HCT116 (cell line): ENCODE measurements around the gene PITPNC1. TPM values are rescaled to one million over a fixed set of nuclear protein-coding genes. Genes with fewer than 3 reads are reported as not detected.

ENCODE experiments used
- ATAC-seq: fragments of 200-7000 bp; cut with Tn5 transposase; 2 replicates; pipeline ENCODE4 v1.9.1; 2020; ENCODE audit warnings: mild to moderate bottlenecking, moderate library complexity
- BruUV-seq: library from RNA; stranded (reverse); fragments of 400-500 nt; replicated peaks from 2 replicates; lab custom pipeline; 2021; lab: Mats Ljungman, UMichigan
- CTCF ChIA-PET: fragments of 300-600 bp; sonication (Branson Sonifier 250); formaldehyde crosslinking; loops from one replicate; lab custom pipeline; 2021; ENCODE audit warnings: antibody characterized with exemption; lab: Charles Lee
- POLR2A ChIA-PET: fragments of 300-600, 350-600 bp; sonication (Branson Sonifier 250); formaldehyde crosslinking; loops from one replicate; lab custom pipeline; 2021; ENCODE audit warnings: antibody characterized with exemption; lab: Charles Lee
- RAD21 ChIA-PET, 2 experiments: fragments of 300-600 bp; sonication (Branson Sonifier 250); formaldehyde crosslinking; loops; one replicate each; lab custom pipeline; 2023; ENCODE audit warnings: low total read pairs in 2 of 2; ENCODE audit not compliant: uncharacterized antibody in 2 of 2, unreplicated experiment in 2 of 2, low non-redundant PET in 1 of 2; lab: Charles Lee
- DNase-seq: peaks from one replicate; pipeline ENCODE4 v3.0.0-alpha.2; 2010; ENCODE audit warnings: low read depth, low spot score
- H2AFZ ChIP-seq: fragments of 200-600 bp; shearing (Covaris generic), sonication (generic); 2 replicates; pipeline ENCODE4 v1.6.1; 2017; ENCODE audit warnings: low read depth, mixed run types, mixed read lengths, antibody characterized with exemption, low read length; ENCODE audit not compliant: poor library complexity, severe bottlenecking
- H3K27ac ChIP-seq: 2 replicates; pipeline ENCODE4 v1.5.1; 2012; ENCODE audit warnings: low read depth, low read length
- H3K27me3 ChIP-seq: fragments of 200-600 bp; sonication (generic); 2 replicates; pipeline ENCODE4 v1.6.1; 2016; ENCODE audit warnings: mixed run types, low read length, mixed read lengths; ENCODE audit not compliant: insufficient read depth
- H3K36me3 ChIP-seq, 2 experiments: fragments of 200-500 bp in 1 of 2; fragments of 200-600 bp in 1 of 2; sonication (Bioruptor generic) in 1 of 2; sonication (generic) in 1 of 2; 2 replicates each; pipeline versions ENCODE4 v1.5.1 to v1.6.1; 2014 to 2016; ENCODE audit warnings: low read length in 2 of 2, inconsistent platforms in 1 of 2, mixed read lengths in 1 of 2, mixed run types in 1 of 2; ENCODE audit not compliant: insufficient read depth in 2 of 2, control insufficient read depth in 1 of 2
- H3K4me1 ChIP-seq, 2 experiments: fragments of 200-600 bp in 1 of 2; sonication (generic) in 1 of 2; 2 replicates each; pipeline versions ENCODE4 v1.5.1 to v1.6.1; 2012 to 2017; ENCODE audit warnings: low read length in 2 of 2, inconsistent platforms in 1 of 2, mild to moderate bottlenecking in 1 of 2, mixed read lengths in 1 of 2, mixed run types in 1 of 2, moderate library complexity in 1 of 2; ENCODE audit not compliant: insufficient read depth in 2 of 2, control insufficient read depth in 1 of 2
- H3K4me2 ChIP-seq: fragments of 200-600 bp; sonication (generic); 2 replicates; pipeline ENCODE4 v1.6.1; 2017; ENCODE audit warnings: mixed run types, low read length, mixed read lengths
- H3K4me3 ChIP-seq, 2 experiments: fragments of 200-600 bp in 1 of 2; sonication (generic) in 1 of 2; replicated peaks in 1 of 2; 2 replicates each; pipeline ENCODE4 v1.5.1; 2011 to 2016; ENCODE audit warnings: low read length in 2 of 2, control low read depth in 1 of 2, low read depth in 1 of 2, mild to moderate bottlenecking in 1 of 2, mixed read lengths in 1 of 2, mixed run types in 1 of 2
- H3K79me2 ChIP-seq: fragments of 200-600 bp; sonication (generic); 2 replicates; pipeline ENCODE4 v1.6.1; 2017; ENCODE audit warnings: mild to moderate bottlenecking, mixed run types, low read length, moderate library complexity, mixed read lengths; ENCODE audit not compliant: insufficient read depth
- H3K9ac ChIP-seq: fragments of 200-600 bp; sonication (generic); 2 replicates; pipeline ENCODE4 v1.6.1; 2016; ENCODE audit warnings: low read length, mixed read lengths
- H3K9me2 ChIP-seq: fragments of 200-600 bp; sonication (generic), shearing (Covaris generic); 2 replicates; pipeline ENCODE4 v1.6.1; 2017; ENCODE audit warnings: mixed run types, mild to moderate bottlenecking, moderate library complexity; ENCODE audit not compliant: insufficient read depth
- H3K9me3 ChIP-seq, 2 experiments: fragments of 200-500 bp in 1 of 2; fragments of 200-600 bp in 1 of 2; sonication (Bioruptor generic) in 1 of 2; sonication (generic) in 1 of 2; 2 replicates each; pipeline ENCODE4 v1.6.1; 2014 to 2017; ENCODE audit warnings: low read length in 2 of 2, mixed read lengths in 2 of 2, inconsistent platforms in 1 of 2, low read depth in 1 of 2, mild to moderate bottlenecking in 1 of 2, mixed run types in 1 of 2, moderate library complexity in 1 of 2; ENCODE audit not compliant: control insufficient read depth in 1 of 2, insufficient read depth in 1 of 2
- H4K20me1 ChIP-seq: fragments of 200-600 bp; sonication (generic), shearing (Covaris generic); 2 replicates; pipeline ENCODE4 v1.6.1; 2017; ENCODE audit warnings: mixed run types, mild to moderate bottlenecking, moderate library complexity; ENCODE audit not compliant: insufficient read depth
- CEBPB ChIP-seq: IDR thresholded peaks from 2 replicates; pipeline ENCODE4 v1.6.1; 2012; ENCODE audit warnings: low read depth
- EGR1 ChIP-seq: IDR thresholded peaks from 2 replicates; pipeline ENCODE4 v1.6.1; 2012; ENCODE audit warnings: low read depth
- ELF1 ChIP-seq: IDR thresholded peaks from 2 replicates; pipeline ENCODE4 v1.6.1; 2012; ENCODE audit warnings: low read depth, borderline replicate concordance
- EZH2 ChIP-seq: fragments of 200-600 bp; sonication (generic); IDR thresholded peaks from 2 replicates; pipeline ENCODE4 v1.6.1; 2017; ENCODE audit warnings: antibody characterized with exemption, mixed run types
- FOSL1 ChIP-seq: IDR thresholded peaks from 2 replicates; pipeline ENCODE4 v1.6.1; 2012; ENCODE audit warnings: low read depth
- JUND ChIP-seq: IDR thresholded peaks from 2 replicates; pipeline ENCODE4 v1.6.1; 2012
- POLR2A ChIP-seq: IDR thresholded peaks from 2 replicates; pipeline ENCODE4 v1.7.0; 2011; ENCODE audit warnings: borderline replicate concordance; ENCODE audit not compliant: insufficient read depth, insufficient read length; ENCODE audit errors: extremely low read depth
- POLR2AphosphoS5 ChIP-seq: IDR thresholded peaks from 2 replicates; pipeline ENCODE4 v1.6.1; 2011; ENCODE audit warnings: mild to moderate bottlenecking, low read depth, low read length, moderate library complexity
- RAD21 ChIP-seq: IDR thresholded peaks from 2 replicates; pipeline ENCODE4 v1.6.1; 2012; ENCODE audit warnings: low read depth, mild to moderate bottlenecking
- SP1 ChIP-seq: IDR thresholded peaks from 2 replicates; pipeline ENCODE4 v1.6.1; 2012; ENCODE audit warnings: low read depth
- SRF ChIP-seq: IDR thresholded peaks from 2 replicates; pipeline ENCODE4 v1.6.1; 2012; ENCODE audit warnings: low read depth
- ZFX ChIP-seq: fragments of 450-650 bp; IDR thresholded peaks from 2 replicates; pipeline ENCODE4 v1.6.1; 2017
- ZNF274 ChIP-seq: fragments of 200-500 bp; sonication (Bioruptor generic); IDR thresholded peaks from 2 replicates; pipeline ENCODE4 v1.6.1; 2014; ENCODE audit warnings: mild to moderate bottlenecking, low read depth, low read length, inconsistent platforms
- intact Hi-C: fragments of 100-400 bp; cut with micrococcal nuclease; formaldehyde crosslinking; loops from 2 replicates; pipeline ENCODE4 v1.10.0; 2022
- total RNA-seq: library from RNA; stranded (reverse); gene quantifications from one replicate; pipeline ENCODE4 v1.2.1, GENCODE V29; 2021; ENCODE audit not compliant: unreplicated experiment
- TF ChIP-seq, protein P1 (sequence below): IDR thresholded peaks from 2 replicates; pipeline ENCODE4 v1.6.1; 2012
- TF ChIP-seq, protein P2 (sequence below): IDR thresholded peaks from 2 replicates; pipeline ENCODE4 v1.6.1; 2012
- TF ChIP-seq, protein P3 (sequence below): IDR thresholded peaks from 2 replicates; pipeline ENCODE4 v1.6.1; 2012; ENCODE audit warnings: low read depth
- TF ChIP-seq, protein P4 (sequence below): IDR thresholded peaks from 2 replicates; pipeline ENCODE4 v1.6.1; 2011; ENCODE audit warnings: mild to moderate bottlenecking, low read length, moderate library complexity; ENCODE audit not compliant: insufficient replicate concordance; ENCODE audit errors: extremely low read depth

Gene PITPNC1
- total RNA-seq, 1 experiment from 2014 or later = 41.9 TPM

DNA sequence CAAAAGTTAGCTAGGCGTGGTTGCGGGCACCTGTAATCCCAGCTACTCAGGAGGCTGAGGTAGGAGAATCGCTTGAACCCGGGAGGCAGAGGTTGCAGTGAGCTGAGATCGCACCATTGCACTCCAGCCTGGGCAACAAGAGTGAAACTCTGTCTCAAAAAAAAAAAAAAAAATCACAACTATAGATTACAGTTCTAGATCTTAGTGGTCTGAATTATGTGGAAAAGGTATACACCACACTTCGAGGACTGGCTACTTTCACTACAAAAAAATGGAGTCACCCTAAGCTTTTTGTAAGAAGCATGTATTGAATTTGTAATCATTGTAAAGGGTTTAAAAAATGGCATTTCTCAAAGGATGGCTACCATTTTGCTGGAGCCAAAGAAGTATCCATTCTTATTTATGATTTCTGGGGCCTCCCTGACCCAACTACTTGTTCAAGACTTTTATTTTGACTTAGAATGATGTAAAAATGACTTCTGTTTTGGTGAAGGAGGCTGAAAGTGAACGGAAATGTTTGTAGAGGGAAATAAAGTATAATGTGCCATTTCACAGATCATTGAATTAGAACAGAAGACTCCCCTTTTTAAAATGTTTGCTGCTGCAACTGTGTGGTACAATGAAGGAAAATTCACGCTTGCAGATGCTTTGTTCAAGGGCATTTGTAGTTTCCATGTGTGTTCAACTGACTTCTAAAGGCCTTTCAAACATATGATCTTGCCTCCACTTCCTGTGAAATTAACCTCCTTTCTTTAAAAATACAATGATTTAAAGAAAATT is 303.6 kb downstream of the PITPNC1 start:
- intact Hi-C loops = no loop called here

More for the DNA sequence above, 303.6 kb downstream of the PITPNC1 start:
- no peak for DNase-seq
- no TSS peak for BruUV-seq
- TF ChIP-seq RAD21 = no peak
- no peak for TF ChIP-seq POLR2A
- TF ChIP-seq SP1 = no peak
- TF ChIP-seq EGR1 = no peak
- no peak for TF ChIP-seq POLR2AphosphoS5
- TF ChIP-seq ZNF274 = no peak
- no peak for TF ChIP-seq ZFX
- TF ChIP-seq CEBPB = no peak
- no peak for TF ChIP-seq ELF1
- TF ChIP-seq, protein P1, sequence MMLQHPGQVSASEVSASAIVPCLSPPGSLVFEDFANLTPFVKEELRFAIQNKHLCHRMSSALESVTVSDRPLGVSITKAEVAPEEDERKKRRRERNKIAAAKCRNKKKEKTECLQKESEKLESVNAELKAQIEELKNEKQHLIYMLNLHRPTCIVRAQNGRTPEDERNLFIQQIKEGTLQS = no peak
- TF ChIP-seq, protein P2, sequence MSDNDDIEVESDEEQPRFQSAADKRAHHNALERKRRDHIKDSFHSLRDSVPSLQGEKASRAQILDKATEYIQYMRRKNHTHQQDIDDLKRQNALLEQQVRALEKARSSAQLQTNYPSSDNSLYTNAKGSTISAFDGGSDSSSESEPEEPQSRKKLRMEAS = no peak
- no peak for TF ChIP-seq EZH2
- TF ChIP-seq, protein P3, sequence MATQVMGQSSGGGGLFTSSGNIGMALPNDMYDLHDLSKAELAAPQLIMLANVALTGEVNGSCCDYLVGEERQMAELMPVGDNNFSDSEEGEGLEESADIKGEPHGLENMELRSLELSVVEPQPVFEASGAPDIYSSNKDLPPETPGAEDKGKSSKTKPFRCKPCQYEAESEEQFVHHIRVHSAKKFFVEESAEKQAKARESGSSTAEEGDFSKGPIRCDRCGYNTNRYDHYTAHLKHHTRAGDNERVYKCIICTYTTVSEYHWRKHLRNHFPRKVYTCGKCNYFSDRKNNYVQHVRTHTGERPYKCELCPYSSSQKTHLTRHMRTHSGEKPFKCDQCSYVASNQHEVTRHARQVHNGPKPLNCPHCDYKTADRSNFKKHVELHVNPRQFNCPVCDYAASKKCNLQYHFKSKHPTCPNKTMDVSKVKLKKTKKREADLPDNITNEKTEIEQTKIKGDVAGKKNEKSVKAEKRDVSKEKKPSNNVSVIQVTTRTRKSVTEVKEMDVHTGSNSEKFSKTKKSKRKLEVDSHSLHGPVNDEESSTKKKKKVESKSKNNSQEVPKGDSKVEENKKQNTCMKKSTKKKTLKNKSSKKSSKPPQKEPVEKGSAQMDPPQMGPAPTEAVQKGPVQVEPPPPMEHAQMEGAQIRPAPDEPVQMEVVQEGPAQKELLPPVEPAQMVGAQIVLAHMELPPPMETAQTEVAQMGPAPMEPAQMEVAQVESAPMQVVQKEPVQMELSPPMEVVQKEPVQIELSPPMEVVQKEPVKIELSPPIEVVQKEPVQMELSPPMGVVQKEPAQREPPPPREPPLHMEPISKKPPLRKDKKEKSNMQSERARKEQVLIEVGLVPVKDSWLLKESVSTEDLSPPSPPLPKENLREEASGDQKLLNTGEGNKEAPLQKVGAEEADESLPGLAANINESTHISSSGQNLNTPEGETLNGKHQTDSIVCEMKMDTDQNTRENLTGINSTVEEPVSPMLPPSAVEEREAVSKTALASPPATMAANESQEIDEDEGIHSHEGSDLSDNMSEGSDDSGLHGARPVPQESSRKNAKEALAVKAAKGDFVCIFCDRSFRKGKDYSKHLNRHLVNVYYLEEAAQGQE = no peak
- no peak for TF ChIP-seq FOSL1
- TF ChIP-seq JUND = no peak
- TF ChIP-seq SRF = no peak
- TF ChIP-seq, protein P4, sequence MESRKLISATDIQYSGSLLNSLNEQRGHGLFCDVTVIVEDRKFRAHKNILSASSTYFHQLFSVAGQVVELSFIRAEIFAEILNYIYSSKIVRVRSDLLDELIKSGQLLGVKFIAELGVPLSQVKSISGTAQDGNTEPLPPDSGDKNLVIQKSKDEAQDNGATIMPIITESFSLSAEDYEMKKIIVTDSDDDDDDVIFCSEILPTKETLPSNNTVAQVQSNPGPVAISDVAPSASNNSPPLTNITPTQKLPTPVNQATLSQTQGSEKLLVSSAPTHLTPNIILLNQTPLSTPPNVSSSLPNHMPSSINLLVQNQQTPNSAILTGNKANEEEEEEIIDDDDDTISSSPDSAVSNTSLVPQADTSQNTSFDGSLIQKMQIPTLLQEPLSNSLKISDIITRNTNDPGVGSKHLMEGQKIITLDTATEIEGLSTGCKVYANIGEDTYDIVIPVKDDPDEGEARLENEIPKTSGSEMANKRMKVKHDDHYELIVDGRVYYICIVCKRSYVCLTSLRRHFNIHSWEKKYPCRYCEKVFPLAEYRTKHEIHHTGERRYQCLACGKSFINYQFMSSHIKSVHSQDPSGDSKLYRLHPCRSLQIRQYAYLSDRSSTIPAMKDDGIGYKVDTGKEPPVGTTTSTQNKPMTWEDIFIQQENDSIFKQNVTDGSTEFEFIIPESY = no peak
- TF ChIP-seq, all 23 proteins: peak for 0
- POLR2A ChIA-PET = no interaction called here
- H3K9me2 ChIP-seq = no peaks in the 10 kb centered on the region
- H3K4me1 ChIP-seq = peaks cover 6 to 9% of the 10 kb centered on the region in 2 experiments; a peak in 3 of 4 replicates
- H3K27ac ChIP-seq = no peak overlapping the region
- RAD21 ChIA-PET = no interaction called here
- ATAC-seq = no peak
- H4K20me1 ChIP-seq = no peaks in the 10 kb centered on the region
- no peak overlapping the region for H3K4me2 ChIP-seq
- H3K9me3 ChIP-seq = no peaks in the 10 kb centered on the region
- H3K27me3 ChIP-seq = no peaks in the 10 kb centered on the region
- H3K9ac ChIP-seq = no peak overlapping the region
- CTCF ChIA-PET = no interaction called here
- no peaks in the 10 kb centered on the region for H3K36me3 ChIP-seq
- H3K79me2 ChIP-seq = no peaks in the 10 kb centered on the region
- H3K4me3 ChIP-seq = no peak overlapping the region
- H2AFZ ChIP-seq = no peak overlapping the region
